HepG2 (cell line): ENCODE data around the gene PIGX. TPM values are rescaled to one million over a fixed set of nuclear protein-coding genes. Genes with fewer than 3 reads are reported as not detected.

Experiments used
- KDM2A ChIP-seq: sonication (generic); formaldehyde crosslinking; IDR thresholded peaks from 2 replicates; pipeline ENCODE4 v1.4.0; 2020; ENCODE audit warnings: low read depth, missing genetic modification reagents, borderline replicate concordance
- MIER2 ChIP-seq: IDR thresholded peaks from 2 replicates; pipeline ENCODE4 v1.6.1; 2016; ENCODE audit warnings: missing biosample characterization, missing genetic modification reagents
- MXI1 ChIP-seq: IDR thresholded peaks from 3 replicates; pipeline ENCODE4 v1.6.1; 2012; ENCODE audit warnings: low read depth, low read length, inconsistent platforms, borderline replicate concordance
- PHF21A ChIP-seq: sonication (generic); formaldehyde crosslinking; IDR thresholded peaks from 2 replicates; pipeline ENCODE4 v1.5.0; 2020; ENCODE audit warnings: mild to moderate bottlenecking, missing genetic modification reagents
- POGZ ChIP-seq: sonication (generic); formaldehyde crosslinking; IDR thresholded peaks from 2 replicates; pipeline ENCODE4 v1.4.0; 2020; ENCODE audit warnings: mild to moderate bottlenecking, missing genetic modification reagents
- RBFOX2 ChIP-seq: fragments of 200-400 bp; formaldehyde crosslinking; IDR thresholded peaks from 2 replicates; pipeline ENCODE4 v1.6.1; 2017; ENCODE audit warnings: low read depth, mild to moderate bottlenecking, low read length
- UBTF ChIP-seq: sonication (generic); formaldehyde crosslinking; IDR thresholded peaks from 2 replicates; pipeline ENCODE4 v1.4.0; 2020; ENCODE audit warnings: mild to moderate bottlenecking, missing genetic modification reagents
- ZC3H13 ChIP-seq: sonication (generic); formaldehyde crosslinking; IDR thresholded peaks from 2 replicates; pipeline ENCODE4 v1.8.1; 2023; ENCODE audit warnings: mild to moderate bottlenecking, missing genetic modification reagents, moderate library complexity
- ZFP90 ChIP-seq: sonication (generic); formaldehyde crosslinking; IDR thresholded peaks from 2 replicates; pipeline ENCODE4 v1.8.0; 2022; ENCODE audit warnings: missing genetic modification reagents, mild to moderate bottlenecking, inconsistent platforms, borderline replicate concordance
- ZKSCAN8 ChIP-seq: IDR thresholded peaks from 2 replicates; pipeline ENCODE4 v1.6.1; 2016; ENCODE audit warnings: borderline replicate concordance, missing genetic modification reagents, missing compliant biosample characterization
- ZNF296 ChIP-seq: sonication (generic); formaldehyde crosslinking; conservative IDR thresholded peaks from 2 replicates; pipeline ENCODE4 v1.5.0; 2020; ENCODE audit warnings: mild to moderate bottlenecking, missing genetic modification reagents
- ZNF746 ChIP-seq: sonication (generic); formaldehyde crosslinking; IDR thresholded peaks from 2 replicates; pipeline ENCODE4 v1.8.0; 2022; ENCODE audit warnings: mild to moderate bottlenecking, missing genetic modification reagents
- polyA plus RNA-seq, 8 experiments: library from polyadenylated mRNA; depleted of rRNA in 3 of 8; stranded (reverse) in 7 of 8; unstranded in 1 of 8; fragments of >200 nt; fragmentation: Illumina TruSeq in 4 of 8; extraction: Trizol in 4 of 8; gene quantifications; 2 replicates each; pipeline versions ENCODE4 v1.2.1 to v1.2.3, GENCODE V29; 2011 to 2016; ENCODE audit warnings: low read depth in 4 of 8, missing spikeins in 1 of 8, mixed read lengths in 1 of 8; ENCODE audit not compliant: insufficient read depth in 1 of 8
- total RNA-seq, 5 experiments: library from RNA; depleted of rRNA; stranded (reverse); fragments of >200 nt; fragmentation: Illumina TruSeq; extraction: Trizol; gene quantifications; 2 replicates each; pipeline ENCODE4 v1.2.3, GENCODE V29; 2016; ENCODE audit warnings: low read depth in 1 of 5
- TF ChIP-seq, protein P1 (sequence below): sonication (generic); formaldehyde crosslinking; IDR thresholded peaks from 2 replicates; pipeline ENCODE4 v1.4.0; 2020; ENCODE audit warnings: missing genetic modification reagents
- TF ChIP-seq, protein P2 (sequence below): sonication (generic); formaldehyde crosslinking; IDR thresholded peaks from 2 replicates; pipeline ENCODE4 v1.8.0; 2023; ENCODE audit warnings: mild to moderate bottlenecking, missing genetic modification reagents
- TF ChIP-seq, protein P3 (sequence below): sonication (generic); formaldehyde crosslinking; IDR thresholded peaks from 2 replicates; pipeline ENCODE4 v1.5.1; 2020; ENCODE audit warnings: mild to moderate bottlenecking, missing genetic modification reagents, borderline replicate concordance

The PIGX gene
- total and polyA plus RNA-seq, 2 of the 13 experiments (the other 11 are each of a cell fraction or from before 2014, with no cell fraction given): 13.2 to 21.3 TPM

DNA sequence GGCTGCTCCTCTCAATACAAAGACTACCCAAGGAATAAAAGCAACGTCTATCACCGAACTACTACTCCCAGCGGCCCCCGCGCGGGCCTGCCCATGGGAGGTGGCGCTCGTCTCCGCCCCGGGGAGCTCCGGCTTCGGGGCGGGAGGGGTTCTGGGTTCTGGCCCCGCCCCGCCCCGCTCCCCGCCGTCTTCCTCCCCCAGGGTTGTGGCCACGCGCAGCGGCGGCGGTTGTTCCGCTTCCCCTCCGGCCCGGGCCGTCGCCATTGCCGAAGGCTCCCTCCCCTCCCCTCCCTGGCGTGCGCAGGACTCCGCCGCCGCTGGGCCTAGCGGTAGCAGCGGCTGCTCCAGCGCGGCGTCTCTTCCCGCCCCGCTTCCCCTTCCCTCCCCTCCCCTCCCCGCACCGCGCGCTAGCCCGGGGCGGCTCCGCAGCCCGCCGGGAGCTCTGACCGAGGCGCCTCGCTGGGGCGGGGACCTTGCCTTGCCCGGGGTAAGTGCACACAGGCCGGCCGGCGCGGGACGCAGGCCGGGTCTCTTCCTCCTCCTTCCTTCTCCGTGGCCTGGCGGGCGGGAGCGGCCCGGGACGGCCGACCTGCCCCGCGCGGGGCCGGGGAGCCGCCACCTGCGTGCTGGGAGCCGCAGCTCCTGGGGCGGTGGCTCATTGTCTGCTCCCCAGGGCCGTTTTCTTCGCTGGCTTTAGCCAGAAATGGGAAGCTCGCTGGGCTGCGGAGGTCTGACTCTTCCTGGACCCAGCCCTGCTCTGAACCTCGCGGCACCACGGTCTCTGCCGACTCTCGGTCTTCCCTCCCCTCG is 27.7 kb downstream of the PIGX start, which contains the start of gene PAK2 (continued):
- TF ChIP-seq KDM2A (peak; percentile 86), ZNF746 (no peak; the same call in 1 of the 2 replicates), ZKSCAN8 (CRISPR knock-in tag) (no peak), RBFOX2 (peak; percentile 86), POGZ (CRISPR knock-in tag) (0 out of 2 replicates have a peak, but pooled peaks have one; percentile 67), ZFP90 (peak; percentile 66; the same call in 1 of the 2 replicates), UBTF (peak; percentile 76), ZNF296 (CRISPR knock-in tag) (no peak), MXI1 (no peak), ZC3H13 (CRISPR knock-in tag) (peak; percentile 29; the same call in 1 of the 2 replicates), PHF21A (no peak), MIER2 (CRISPR knock-in tag) (no peak)
- TF ChIP-seq, protein P1, sequence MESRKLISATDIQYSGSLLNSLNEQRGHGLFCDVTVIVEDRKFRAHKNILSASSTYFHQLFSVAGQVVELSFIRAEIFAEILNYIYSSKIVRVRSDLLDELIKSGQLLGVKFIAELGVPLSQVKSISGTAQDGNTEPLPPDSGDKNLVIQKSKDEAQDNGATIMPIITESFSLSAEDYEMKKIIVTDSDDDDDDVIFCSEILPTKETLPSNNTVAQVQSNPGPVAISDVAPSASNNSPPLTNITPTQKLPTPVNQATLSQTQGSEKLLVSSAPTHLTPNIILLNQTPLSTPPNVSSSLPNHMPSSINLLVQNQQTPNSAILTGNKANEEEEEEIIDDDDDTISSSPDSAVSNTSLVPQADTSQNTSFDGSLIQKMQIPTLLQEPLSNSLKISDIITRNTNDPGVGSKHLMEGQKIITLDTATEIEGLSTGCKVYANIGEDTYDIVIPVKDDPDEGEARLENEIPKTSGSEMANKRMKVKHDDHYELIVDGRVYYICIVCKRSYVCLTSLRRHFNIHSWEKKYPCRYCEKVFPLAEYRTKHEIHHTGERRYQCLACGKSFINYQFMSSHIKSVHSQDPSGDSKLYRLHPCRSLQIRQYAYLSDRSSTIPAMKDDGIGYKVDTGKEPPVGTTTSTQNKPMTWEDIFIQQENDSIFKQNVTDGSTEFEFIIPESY (CRISPR knock-in tag): no peak; the same call in 1 of the 2 replicates
- TF ChIP-seq, protein P2, sequence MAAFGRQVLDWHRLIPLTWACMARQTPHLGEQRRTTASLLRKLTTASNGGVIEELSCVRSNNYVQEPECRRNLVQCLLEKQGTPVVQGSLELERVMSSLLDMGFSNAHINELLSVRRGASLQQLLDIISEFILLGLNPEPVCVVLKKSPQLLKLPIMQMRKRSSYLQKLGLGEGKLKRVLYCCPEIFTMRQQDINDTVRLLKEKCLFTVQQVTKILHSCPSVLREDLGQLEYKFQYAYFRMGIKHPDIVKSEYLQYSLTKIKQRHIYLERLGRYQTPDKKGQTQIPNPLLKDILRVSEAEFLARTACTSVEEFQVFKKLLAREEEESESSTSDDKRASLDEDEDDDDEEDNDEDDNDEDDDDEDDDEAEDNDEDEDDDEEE: no peak; the same call in 1 of the 2 replicates
- TF ChIP-seq, protein P3, sequence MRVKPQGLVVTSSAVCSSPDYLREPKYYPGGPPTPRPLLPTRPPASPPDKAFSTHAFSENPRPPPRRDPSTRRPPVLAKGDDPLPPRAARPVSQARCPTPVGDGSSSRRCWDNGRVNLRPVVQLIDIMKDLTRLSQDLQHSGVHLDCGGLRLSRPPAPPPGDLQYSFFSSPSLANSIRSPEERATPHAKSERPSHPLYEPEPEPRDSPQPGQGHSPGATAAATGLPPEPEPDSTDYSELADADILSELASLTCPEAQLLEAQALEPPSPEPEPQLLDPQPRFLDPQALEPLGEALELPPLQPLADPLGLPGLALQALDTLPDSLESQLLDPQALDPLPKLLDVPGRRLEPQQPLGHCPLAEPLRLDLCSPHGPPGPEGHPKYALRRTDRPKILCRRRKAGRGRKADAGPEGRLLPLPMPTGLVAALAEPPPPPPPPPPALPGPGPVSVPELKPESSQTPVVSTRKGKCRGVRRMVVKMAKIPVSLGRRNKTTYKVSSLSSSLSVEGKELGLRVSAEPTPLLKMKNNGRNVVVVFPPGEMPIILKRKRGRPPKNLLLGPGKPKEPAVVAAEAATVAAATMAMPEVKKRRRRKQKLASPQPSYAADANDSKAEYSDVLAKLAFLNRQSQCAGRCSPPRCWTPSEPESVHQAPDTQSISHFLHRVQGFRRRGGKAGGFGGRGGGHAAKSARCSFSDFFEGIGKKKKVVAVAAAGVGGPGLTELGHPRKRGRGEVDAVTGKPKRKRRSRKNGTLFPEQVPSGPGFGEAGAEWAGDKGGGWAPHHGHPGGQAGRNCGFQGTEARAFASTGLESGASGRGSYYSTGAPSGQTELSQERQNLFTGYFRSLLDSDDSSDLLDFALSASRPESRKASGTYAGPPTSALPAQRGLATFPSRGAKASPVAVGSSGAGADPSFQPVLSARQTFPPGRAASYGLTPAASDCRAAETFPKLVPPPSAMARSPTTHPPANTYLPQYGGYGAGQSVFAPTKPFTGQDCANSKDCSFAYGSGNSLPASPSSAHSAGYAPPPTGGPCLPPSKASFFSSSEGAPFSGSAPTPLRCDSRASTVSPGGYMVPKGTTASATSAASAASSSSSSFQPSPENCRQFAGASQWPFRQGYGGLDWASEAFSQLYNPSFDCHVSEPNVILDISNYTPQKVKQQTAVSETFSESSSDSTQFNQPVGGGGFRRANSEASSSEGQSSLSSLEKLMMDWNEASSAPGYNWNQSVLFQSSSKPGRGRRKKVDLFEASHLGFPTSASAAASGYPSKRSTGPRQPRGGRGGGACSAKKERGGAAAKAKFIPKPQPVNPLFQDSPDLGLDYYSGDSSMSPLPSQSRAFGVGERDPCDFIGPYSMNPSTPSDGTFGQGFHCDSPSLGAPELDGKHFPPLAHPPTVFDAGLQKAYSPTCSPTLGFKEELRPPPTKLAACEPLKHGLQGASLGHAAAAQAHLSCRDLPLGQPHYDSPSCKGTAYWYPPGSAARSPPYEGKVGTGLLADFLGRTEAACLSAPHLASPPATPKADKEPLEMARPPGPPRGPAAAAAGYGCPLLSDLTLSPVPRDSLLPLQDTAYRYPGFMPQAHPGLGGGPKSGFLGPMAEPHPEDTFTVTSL: no peak
